ENCODE measurements around the gene TRIM50.

The TRIM50 gene

DNA sequence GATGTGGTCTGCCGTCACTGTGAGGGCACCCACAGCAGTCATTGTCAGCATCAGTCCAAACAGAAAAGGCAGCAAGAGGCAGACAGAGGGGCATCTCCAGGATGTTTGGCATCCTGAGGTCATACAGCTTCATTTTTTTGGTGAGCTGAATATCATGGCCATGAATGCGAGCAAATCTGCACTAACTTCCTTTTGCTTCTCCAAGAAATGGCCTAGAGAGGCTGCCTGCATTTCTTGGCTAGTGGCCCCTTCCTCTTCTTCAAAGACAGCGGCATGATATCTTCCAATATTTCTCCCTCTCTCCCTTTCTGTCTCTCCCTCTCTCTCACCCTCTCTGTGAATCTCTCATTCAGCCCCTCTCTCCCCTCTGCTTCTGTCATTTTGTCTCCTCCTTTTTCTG, 24.9 kb upstream of the TRIM50 start:
- peaks cover 10% of the 10 kb centered on the region; the same call in 1 of the 2 replicates for H3K9me3 ChIP-seq
- H3K4me2 ChIP-seq = no peak overlapping the region
- no peak overlapping the region for H3K27ac ChIP-seq
- H3K4me1 ChIP-seq = peaks cover 20% of the 10 kb centered on the region
- no peak overlapping the region for H3K4me3 ChIP-seq
- H3K9ac ChIP-seq = no peak overlapping the region
- no peaks in the 10 kb centered on the region for H3K27me3 ChIP-seq
- no peak for TF ChIP-seq Cebpa-rat (IDR thresholded peaks at IDR 0.05)
- H4K20me1 ChIP-seq = no peaks in the 10 kb centered on the region
- no peaks in the 10 kb centered on the region for H3K36me3 ChIP-seq

DNA sequence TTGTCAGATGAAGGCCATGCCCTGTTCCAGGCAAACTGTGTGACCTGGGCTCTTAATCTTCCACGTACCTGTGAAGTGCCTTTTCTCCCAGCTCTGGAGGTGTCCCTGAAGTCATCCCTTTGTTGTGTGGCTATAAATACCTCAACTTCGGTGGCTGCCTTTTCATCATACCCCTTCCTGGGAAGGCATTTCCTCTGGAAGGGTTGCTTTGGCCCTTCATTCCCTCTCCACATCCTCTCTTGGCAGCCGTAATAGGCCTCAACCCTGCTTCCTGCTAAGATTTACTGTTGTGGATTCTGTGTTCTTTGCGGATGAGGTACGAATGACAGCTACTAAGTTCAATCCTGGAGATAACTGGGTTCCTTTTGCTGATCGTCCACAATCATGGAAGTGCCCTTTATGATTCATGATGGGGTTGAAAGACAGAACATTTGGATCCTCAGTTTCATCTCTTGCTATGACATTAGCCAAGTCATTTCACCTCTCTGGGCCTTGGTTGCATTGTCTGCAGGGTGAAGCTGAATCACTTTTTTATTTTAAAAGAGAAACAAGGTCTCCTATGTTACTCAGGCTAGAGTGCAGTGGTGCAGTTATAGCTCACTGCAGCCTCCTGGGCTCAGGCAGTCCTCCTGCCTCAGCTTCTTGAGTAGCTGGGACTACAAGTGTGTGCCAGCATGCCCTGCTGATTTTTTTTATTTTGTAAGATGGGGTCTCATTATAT, 23.7 kb upstream of the TRIM50 start:
- Histone ChIP-seq H3K4me2 (no peak overlapping the region), H3K4me1 (peaks cover 19% of the 10 kb centered on the region), H3K9ac (no peak overlapping the region), H3K4me3 (no peak overlapping the region), H3K27me3 (no peaks in the 10 kb centered on the region), H4K20me1 (no peaks in the 10 kb centered on the region), H3K36me3 (no peaks in the 10 kb centered on the region), H3K9me3 (peaks cover 10% of the 10 kb centered on the region; the same call in 1 of the 2 replicates), H3K27ac (no peak overlapping the region)
- no peak for TF ChIP-seq Cebpa-rat (IDR thresholded peaks at IDR 0.05)

DNA sequence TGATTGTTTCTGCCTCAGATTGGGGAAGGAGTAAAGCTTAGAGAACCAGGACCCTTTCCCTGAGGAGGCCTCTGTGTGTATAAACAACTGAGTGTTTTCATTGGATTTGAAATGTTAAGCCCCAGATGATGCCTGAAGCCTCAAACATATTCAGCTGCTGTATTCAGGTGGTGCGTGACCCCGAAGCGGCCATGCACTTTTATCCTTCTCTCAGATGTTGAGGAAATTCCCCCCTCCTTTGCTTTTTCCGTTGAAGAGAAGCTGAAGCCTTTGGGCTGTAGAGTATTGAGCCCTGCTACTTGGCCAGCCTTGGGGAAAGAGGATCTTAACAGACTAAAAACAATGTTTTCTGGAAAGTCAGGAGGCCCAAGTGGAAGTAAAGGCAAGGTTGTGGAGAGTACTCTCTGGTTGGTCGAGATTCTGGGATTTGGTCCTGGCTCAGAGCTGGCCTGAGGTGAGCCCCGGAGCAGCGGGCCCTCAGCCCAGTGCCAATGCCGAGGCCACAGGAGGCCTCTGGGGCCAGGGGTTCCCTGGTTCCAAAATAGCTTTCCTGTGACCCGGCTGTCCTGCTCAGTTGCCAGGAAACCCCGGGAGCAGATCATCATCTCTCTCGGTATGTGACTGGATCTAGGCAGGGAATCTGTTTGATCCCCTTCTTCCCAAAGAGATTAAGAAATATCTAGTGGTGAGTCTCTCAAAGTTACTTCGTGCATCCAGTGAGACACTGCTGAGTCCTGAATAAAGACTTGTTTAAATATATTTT, 22.6 kb upstream of the TRIM50 start:
- Histone ChIP-seq H4K20me1 (no peaks in the 10 kb centered on the region), H3K27ac (0 out of 2 replicates have a peak overlapping the region, but pooled peaks have one; percentile 20), H3K9me3 (peaks cover 10% of the 10 kb centered on the region; the same call in 1 of the 2 replicates), H3K36me3 (no peaks in the 10 kb centered on the region), H3K27me3 (no peaks in the 10 kb centered on the region), H3K4me2 (peak overlapping the region; percentile 44), H3K9ac (no peak overlapping the region), H3K4me3 (no peak overlapping the region), H3K4me1 (peaks cover 19% of the 10 kb centered on the region)
- no peak for TF ChIP-seq Cebpa-rat (IDR thresholded peaks at IDR 0.05)

DNA sequence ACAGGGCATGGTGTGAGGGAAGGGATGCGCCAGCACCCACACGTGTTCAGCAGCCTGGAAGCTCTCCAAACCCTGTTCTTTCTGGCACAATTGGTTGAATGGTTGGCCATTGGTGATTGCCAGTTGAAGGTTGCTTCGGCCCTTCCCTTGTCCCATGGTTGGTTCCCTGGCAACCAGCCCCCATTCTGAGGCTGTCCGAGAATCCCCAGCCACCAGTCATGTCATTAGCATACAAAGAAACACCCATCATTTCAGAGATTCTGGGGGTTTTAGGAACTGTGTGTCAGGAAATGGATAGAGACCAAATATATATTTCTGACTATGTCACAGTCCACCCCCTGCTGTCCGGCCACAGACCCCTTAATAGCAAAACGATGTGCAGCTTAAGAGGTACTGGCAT, 21.9 kb upstream of the TRIM50 start:
- peak overlapping the region; percentile 44 for H3K4me2 ChIP-seq
- H4K20me1 ChIP-seq = no peaks in the 10 kb centered on the region
- H3K4me3 ChIP-seq = no peak overlapping the region
- H3K9me3 ChIP-seq = peaks cover 10% of the 10 kb centered on the region; the same call in 1 of the 2 replicates
- H3K36me3 ChIP-seq = no peaks in the 10 kb centered on the region
- no peak overlapping the region for H3K27ac ChIP-seq
- H3K9ac ChIP-seq = no peak overlapping the region
- TF ChIP-seq Cebpa-rat (IDR thresholded peaks at IDR 0.05) = no peak
- H3K4me1 ChIP-seq = peaks cover 25% of the 10 kb centered on the region
- no peaks in the 10 kb centered on the region for H3K27me3 ChIP-seq

DNA sequence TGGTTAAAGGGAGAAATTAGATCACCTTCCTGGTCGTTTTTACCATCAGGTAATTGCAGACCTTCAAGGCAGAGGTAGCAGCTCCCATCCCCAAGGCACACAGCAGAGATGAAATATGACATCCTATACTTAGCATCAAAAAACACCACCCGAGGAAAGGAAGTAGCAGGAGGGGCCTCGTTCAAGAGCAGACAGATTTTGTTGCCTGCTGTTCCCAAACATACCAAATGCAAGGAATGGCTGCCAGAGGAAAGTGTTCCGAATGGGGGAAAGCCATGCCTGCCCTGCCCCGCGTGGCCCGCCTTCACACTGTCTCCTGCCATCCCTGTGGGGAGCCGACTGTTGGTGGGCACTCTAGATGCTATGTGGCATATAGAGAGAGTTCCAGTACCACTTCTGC, 18.1 kb upstream of the TRIM50 start:
- Histone ChIP-seq H3K4me2 (peak overlapping the region; percentile 12; the same call in 1 of the 2 replicates), H3K27me3 (no peaks in the 10 kb centered on the region), H3K9ac (no peak overlapping the region), H4K20me1 (no peaks in the 10 kb centered on the region), H3K9me3 (no peaks in the 10 kb centered on the region), H3K4me3 (no peak overlapping the region), H3K27ac (no peak overlapping the region), H3K4me1 (peaks cover 25% of the 10 kb centered on the region), H3K36me3 (no peaks in the 10 kb centered on the region)
- no peak for TF ChIP-seq Cebpa-rat (IDR thresholded peaks at IDR 0.05)

DNA sequence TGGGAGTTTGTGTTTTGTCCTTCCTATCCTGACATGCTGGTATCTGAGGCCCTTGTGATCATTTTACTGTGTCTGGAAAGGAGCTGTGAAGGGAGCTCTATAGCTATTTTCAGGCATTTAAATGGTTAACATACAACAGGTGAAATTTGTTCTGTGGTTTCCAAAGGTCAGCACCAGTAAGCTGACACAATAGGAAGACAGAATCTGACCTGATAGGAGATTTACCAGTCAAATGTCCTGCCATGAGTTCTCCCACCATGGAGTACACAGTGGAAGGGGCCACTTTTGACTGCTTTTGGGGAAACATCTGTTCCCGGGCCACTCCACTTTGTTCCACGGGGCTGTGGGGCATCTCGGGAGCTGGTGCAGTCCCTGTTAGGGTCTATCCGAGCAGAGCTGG, 17.7 kb upstream of the TRIM50 start:
- no peaks in the 10 kb centered on the region for H3K27me3 ChIP-seq
- peak overlapping the region; percentile 12; the same call in 1 of the 2 replicates for H3K4me2 ChIP-seq
- TF ChIP-seq Cebpa-rat (IDR thresholded peaks at IDR 0.05) = no peak
- H3K9ac ChIP-seq = no peak overlapping the region
- H3K4me1 ChIP-seq = peaks cover 22% of the 10 kb centered on the region
- no peak overlapping the region for H3K27ac ChIP-seq
- no peaks in the 10 kb centered on the region for H3K36me3 ChIP-seq
- no peak overlapping the region for H3K4me3 ChIP-seq
- H3K9me3 ChIP-seq = no peaks in the 10 kb centered on the region
- H4K20me1 ChIP-seq = no peaks in the 10 kb centered on the region

DNA sequence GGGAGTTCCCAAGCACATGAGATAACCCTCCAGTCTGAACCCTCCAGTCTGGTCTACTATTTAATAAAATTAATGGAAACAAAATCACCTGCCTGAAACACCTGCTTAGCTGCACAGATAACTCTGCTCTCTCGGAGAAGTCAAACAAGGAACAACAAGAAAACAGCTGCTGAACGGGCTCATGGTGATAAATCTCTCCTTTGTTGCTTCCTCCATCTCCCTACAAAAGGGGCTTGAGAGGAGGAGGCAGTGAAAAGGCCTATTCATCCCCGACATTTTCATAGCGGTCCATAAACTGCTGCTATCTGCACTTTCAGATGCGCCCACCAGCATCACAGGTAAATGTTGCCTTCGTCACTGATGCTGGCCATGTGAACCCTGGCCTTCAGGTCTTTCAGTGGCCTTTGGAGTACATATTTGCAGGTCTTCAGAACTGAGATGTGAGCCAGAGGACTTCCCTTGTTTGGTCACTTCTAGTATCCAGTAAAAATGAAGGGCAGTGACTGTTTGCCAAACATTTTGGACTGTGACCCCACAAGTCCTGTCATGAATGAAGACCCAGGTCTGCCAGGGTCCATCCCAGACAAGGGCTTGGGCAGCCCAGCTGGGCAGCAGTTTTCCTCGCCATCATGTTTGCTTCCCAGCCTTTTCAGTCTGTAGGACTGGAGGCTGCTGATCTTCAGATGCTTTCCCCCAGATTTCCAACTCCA, 15.9 kb upstream of the TRIM50 start:
- no peaks in the 10 kb centered on the region for H3K27me3 ChIP-seq
- TF ChIP-seq Cebpa-rat (IDR thresholded peaks at IDR 0.05) = no peak
- no peak overlapping the region for H3K4me2 ChIP-seq
- H4K20me1 ChIP-seq = no peaks in the 10 kb centered on the region
- H3K9ac ChIP-seq = no peak overlapping the region
- H3K9me3 ChIP-seq = no peaks in the 10 kb centered on the region
- H3K36me3 ChIP-seq = no peaks in the 10 kb centered on the region
- no peak overlapping the region for H3K4me3 ChIP-seq
- H3K4me1 ChIP-seq = peaks cover 13% of the 10 kb centered on the region
- H3K27ac ChIP-seq = no peak overlapping the region

DNA sequence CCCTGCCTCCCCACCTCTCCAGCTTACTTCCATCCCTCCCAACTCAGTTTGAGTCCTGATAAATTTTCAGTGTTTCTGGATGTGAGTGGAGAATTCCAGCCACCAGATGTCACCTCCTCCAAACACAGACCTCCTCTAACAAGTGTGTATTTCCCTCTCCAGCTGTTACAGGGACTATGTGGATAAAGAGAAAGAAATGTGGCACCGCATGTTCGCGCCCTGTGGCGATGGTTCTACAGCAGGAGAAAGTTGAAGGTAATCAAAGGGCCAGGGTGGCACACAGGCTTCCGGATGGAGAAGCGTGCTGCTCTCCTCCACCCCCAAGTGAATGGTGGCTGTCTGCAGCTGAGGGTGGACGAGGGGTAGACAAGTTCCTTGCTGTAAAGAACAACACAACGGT, 14.8 kb upstream of the TRIM50 start:
- Histone ChIP-seq H3K4me2 (no peak overlapping the region), H4K20me1 (no peaks in the 10 kb centered on the region), H3K4me1 (peaks cover 13% of the 10 kb centered on the region), H3K4me3 (no peak overlapping the region), H3K27me3 (no peaks in the 10 kb centered on the region), H3K36me3 (no peaks in the 10 kb centered on the region), H3K9me3 (no peaks in the 10 kb centered on the region), H3K9ac (no peak overlapping the region), H3K27ac (no peak overlapping the region)
- no peak for TF ChIP-seq Cebpa-rat (IDR thresholded peaks at IDR 0.05)

DNA sequence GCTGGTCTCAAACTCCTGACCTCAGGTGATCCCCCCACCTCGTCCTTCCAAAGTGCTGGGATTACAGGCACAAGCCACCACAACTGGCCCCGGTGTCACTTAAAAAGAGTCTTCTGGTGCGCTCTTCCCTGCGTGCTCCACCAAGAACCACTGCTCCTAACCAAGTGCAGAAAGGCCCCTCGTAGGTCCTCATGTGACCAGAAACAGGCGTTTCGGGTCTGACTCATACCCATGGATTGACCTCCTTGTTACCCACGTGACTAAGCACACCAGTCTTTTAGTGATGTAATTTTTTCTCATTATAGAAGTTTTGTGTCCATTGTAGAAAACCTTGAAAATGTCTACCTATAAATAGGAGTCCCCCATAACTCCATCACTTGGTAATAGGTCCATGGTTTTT, 14.0 kb upstream of the TRIM50 start:
- Histone ChIP-seq H3K4me1 (peaks cover 13% of the 10 kb centered on the region), H3K4me3 (no peak overlapping the region), H3K27me3 (no peaks in the 10 kb centered on the region), H3K9me3 (no peaks in the 10 kb centered on the region), H3K9ac (no peak overlapping the region), H3K4me2 (no peak overlapping the region), H3K36me3 (no peaks in the 10 kb centered on the region), H3K27ac (no peak overlapping the region), H4K20me1 (no peaks in the 10 kb centered on the region)
- TF ChIP-seq Cebpa-rat (IDR thresholded peaks at IDR 0.05) = no peak

DNA sequence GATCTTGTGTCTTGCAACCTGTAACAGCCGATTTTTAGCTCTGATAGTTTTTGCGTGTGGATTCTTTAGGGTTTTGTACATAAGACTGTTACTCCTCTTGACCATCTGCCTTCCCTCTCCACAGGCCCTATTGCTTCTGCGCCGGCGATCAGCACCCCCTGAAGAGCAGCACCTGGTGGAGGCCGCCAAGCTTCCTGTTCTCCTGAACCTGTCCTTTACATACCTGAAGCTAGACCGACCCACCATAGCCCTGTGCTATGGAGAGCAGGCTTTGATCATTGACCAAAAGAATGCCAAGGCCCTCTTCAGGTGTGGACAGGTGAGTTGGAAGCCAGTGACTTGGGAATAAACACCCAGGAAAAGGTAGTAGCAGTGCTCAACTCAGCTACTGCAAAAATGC, 12.6 kb upstream of the TRIM50 start:
- H3K27ac ChIP-seq = no peak overlapping the region
- H3K27me3 ChIP-seq = no peaks in the 10 kb centered on the region
- H3K4me2 ChIP-seq = no peak overlapping the region
- H3K4me3 ChIP-seq = no peak overlapping the region
- H3K4me1 ChIP-seq = peaks cover 6% of the 10 kb centered on the region
- H3K9ac ChIP-seq = no peak overlapping the region
- H3K9me3 ChIP-seq = no peaks in the 10 kb centered on the region
- H3K36me3 ChIP-seq = no peaks in the 10 kb centered on the region
- no peak for TF ChIP-seq Cebpa-rat (IDR thresholded peaks at IDR 0.05)
- no peaks in the 10 kb centered on the region for H4K20me1 ChIP-seq
